SK-N-DZ (cell line): ENCODE measurements around the gene SSBP3.
"Not testable (repeated sequence)": the region's sequence is repeated elsewhere in the genome, so short reads cannot be mapped to it uniquely, and the experiment has no call there.

Source experiments
- DNase-seq: peaks from one replicate; pipeline ENCODE4 v3.0.0-alpha.2; 2015; ENCODE audit warnings: low spot score

The SSBP3 gene

GRCh38 chr1:54223441-54224202 lies 182.6 kb downstream of the SSBP3 start:
- no peak for DNase-seq

- DNase-seq = no peak
These were observed 183.5 kb downstream of the SSBP3 start for GRCh38 chr1:54222711-54223110.

GRCh38 chr1:54221867-54222484 lies 184.2 kb downstream of the SSBP3 start:
- DNase-seq = no peak

GRCh38 chr1:54221113-54221834 lies 184.9 kb downstream of the SSBP3 start:
- DNase-seq = no peak

GRCh38 chr1:54220004-54220811 lies 186.0 kb downstream of the SSBP3 start:
- no peak for DNase-seq

DNA sequence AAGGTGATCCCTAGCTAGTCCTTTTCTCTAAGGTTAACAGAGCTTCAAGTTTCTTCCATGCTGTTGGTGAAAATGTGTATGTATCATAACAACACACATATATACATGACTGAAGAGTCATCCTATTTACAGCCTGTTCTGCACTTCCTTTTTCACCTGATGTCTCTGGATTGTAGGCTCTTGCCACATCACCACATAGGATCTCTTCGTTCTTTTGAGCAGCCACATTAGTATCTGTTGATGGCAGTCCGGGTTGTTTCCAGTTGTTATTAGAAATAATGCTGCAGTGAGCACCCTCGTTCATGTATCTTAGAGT lies 186.5 kb downstream of the SSBP3 start:
- DNase-seq = no peak

DNA sequence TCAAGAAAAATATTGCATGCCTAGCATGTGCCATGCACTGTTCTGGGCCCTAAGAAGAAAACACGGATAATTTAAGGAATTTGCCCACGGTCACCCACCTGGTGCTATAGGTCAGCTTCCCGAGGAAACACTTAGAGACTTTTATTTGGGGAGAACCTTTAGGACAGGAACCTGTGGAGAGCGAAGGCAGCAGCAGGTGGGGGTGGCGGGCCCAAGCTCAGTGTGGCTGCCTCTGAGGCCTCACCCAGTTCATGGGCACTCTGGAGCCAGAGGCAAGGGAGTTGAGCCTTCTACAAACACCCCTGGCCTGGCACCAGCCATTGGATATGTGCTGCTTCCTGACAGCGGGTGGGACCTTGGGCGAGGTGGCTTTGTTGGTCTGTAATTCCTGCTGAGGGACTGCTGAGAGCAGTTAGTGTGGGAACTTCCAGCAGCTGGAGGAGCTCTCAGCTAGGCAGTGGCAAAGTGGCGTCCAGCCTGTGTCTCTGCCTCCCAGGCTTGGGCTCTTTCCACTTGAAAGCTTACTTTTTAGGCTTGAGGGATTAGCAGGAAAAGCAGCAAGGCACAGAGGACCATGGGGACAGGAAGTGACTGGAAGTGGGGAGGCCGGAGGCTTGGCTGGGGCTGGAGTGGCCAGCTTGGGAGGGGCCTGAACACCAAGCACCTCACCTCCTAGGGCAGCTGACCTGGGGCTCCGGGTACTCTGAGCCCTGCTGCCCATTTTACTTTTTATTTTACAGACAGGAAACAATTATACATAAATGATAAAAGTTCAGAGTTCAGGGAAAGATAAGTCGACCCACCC lies 187.1 kb downstream of the SSBP3 start:
- no peak for DNase-seq

DNA sequence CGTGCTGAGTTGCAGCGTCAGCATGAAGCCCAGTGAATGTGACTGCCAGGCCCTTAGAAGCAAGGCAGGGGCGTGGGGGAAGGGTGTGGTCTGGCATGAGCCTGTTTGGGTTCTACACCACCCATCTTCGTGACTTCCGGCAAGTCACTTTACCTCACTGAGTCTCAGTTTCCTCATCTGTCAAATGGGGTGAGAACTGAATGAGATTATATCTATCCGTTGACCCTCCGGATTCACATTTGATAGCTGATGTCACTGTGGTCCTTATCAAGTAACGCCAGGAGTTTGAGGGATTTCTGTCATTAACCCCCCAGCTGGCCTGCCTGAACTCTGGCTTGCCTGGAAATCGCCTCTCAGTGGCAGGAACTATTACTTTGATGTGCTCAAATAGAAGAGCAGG lies 190.7 kb downstream of the SSBP3 start:
- no peak for DNase-seq

DNA sequence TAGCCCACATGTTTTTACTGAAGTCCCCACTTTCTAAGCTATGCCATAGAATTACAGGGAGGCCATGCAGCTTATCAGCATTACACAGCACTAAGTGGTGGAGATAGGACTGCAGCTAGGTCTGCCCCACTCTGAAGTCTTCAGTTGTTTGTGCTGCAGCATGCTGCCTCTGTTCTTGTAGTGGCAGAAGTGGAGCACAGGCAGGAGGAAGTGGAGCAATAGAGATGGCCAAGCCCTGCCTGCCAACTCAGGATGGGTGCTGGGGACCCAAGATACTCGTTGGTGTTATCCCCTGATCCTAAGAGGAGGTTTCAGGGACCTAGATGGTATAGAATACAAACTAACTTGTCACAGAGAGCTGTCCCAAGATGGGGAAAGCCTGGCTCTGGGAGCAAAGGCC lies 193.3 kb downstream of the SSBP3 start:
- DNase-seq = no peak

DNA sequence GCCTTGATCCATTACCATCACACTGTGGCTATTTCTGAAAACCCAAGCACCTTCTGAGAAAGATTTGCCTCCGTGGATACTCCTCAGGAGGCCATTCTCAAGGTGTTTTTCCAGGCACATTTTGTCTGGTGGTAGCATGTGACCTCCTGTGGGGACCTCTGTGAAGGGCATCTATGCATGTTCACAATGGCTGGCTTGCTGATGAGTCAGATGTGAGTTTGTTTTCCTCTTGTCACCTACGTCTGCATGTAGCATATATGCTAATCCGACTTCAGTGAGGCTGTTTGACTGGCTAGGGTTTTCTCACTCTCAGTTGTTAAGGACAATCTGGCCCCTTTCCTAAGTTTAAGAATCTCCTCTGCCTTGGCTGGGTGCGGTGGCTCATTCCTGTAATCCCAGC lies 198.3 kb downstream of the SSBP3 start:
- not testable (repeated sequence) for DNase-seq

DNA sequence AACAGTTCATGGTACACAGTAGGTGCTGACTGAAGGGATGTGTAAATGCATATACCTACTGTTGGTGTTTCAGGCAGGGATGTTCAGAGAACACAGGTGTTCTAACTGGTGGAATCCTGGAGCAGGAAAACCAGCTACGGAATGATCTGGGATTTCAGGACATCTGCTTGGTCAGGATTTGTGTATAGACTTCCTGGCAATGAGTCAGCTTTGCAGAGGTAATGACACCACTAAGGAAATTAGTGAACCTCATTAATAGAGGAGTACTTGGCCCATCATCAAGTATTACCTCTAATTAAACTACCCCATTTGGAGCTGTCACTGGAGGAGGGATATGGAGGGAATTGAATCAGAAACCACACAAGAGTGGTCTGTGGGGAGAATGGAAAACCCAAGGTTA lies 198.9 kb downstream of the SSBP3 start:
- DNase-seq = no peak

DNA sequence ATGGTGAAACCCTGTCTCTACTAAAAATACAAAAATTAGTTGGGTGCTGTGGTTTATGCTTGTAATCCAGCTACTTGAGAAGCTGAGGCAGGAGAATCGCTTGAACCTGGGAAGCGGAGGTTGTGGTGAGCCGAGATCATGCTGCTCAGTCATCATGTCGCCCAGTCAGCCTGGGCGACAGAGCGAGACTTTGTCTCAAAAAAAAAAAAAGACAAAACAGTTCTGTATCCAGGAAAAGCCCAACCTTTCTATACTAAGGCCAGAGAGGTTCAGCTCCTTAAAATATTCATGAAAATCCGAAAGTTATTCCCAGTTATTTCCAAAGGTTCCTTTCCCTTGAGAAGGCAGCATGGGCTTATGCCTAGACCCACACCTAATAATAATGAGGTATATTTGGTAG lies 202.0 kb downstream of the SSBP3 start:
- no peak for DNase-seq

- no peak for DNase-seq
These were observed 205.6 kb downstream of the SSBP3 start for GRCh38 chr1:54200519-54200997.

DNA sequence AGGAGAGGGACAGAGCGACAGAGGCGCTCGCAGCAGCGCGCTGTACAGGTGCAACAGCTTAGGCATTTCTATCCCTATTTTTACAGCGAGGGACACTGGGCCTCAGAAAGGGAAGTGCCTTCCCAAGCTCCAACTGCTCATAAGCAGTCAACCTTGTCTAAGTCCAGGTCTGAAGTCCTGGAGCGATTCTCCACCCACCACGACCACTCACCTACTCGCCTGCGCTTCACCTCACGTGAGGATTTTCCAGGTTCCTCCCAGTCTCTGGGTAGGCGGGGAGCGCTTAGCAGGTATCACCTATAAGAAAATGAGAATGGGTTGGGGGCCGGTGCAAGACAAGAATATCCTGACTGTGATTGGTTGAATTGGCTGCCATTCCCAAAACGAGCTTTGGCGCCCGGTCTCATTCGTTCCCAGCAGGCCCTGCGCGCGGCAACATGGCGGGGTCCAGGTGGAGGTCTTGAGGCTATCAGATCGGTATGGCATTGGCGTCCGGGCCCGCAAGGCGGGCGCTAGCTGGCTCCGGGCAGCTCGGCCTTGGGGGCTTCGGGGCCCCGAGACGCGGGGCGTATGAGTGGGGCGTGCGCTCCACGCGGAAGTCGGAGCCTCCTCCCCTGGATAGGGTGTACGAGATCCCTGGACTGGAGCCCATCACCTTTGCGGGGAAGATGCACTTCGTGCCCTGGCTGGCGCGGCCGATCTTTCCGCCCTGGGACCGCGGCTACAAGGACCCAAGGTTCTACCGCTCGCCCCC lies 206.3 kb downstream of the SSBP3 start, which contains the start of the genes CYB5RL and MRPL37:
TSS of gene CYB5RL (minus strand) at position 266 of the 754 bp plus-strand sequence. CDS start 4,414 bp downstream, outside the sequence.
TSS of gene MRPL37 (plus strand) at position 403 of the 754 bp plus-strand sequence. CDS start at position 480, 77 bp downstream.
- peak; percentile 95 for DNase-seq

GRCh38 chr1:54199151-54199764 lies 206.9 kb downstream of the SSBP3 start:
- no peak for DNase-seq

GRCh38 chr1:54193453-54193852 lies 212.7 kb downstream of the SSBP3 start:
- no peak for DNase-seq

- DNase-seq = no peak
These were observed 214.7 kb downstream of the SSBP3 start for GRCh38 chr1:54191525-54191924.

- DNase-seq = no peak
These were observed 215.7 kb downstream of the SSBP3 start for GRCh38 chr1:54190526-54190925.

DNA sequence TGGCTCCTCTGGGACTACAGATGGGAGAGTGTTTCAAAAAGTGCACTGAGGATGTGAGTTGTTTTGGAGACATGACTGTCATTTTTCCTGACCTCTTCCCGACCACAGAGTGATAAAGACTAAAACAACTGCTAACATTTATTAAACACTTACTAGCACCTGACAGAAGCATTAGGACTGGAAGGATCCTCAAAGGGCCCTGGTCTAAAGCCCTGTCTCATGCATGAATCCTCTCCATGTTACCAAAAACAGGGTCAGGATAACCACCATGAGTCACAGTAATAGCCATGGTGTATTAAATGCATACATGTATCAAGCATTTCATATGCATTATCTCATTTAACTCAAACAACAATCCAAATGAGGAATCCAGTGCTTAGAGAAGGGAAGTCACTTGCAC lies 217.9 kb downstream of the SSBP3 start:
- DNase-seq = no peak

- DNase-seq = no peak
These were observed 220.1 kb downstream of the SSBP3 start for GRCh38 chr1:54186056-54186455.
